ENCODE data around the gene SLC26A11.

SLC26A11 gene

GRCh38 chr17:80284631-80285030 is 64.4 kb downstream of the SLC26A11 start:
- Mint-ChIP-seq H3K27ac (peak overlapping the region; percentile 10 to 84), H3K36me3 (ENCODE audit: insufficient read depth) (peaks cover 67% of the 10 kb centered on the region), H3K4me3 (peak overlapping the region in 1 of 2 donors; percentile 13), H3K27me3 (no peaks in the 10 kb centered on the region), H3K9me3 (no peaks in the 10 kb centered on the region), H3K4me1 (ENCODE audit: low read depth in 2 of 2) (peaks cover 5 to 22% of the 10 kb centered on the region in 2 donors)
- ATAC-seq (replicated peaks) (peak; percentile 31), DNase-seq (no peak)

- DNase-seq (no peak), ATAC-seq (replicated peaks) (no peak)
- Mint-ChIP-seq H3K4me3 (no peak overlapping the region), H3K36me3 (ENCODE audit: insufficient read depth) (peaks cover 67% of the 10 kb centered on the region), H3K27ac (peak overlapping the region; percentile 76 to 84), H3K9me3 (no peaks in the 10 kb centered on the region), H3K27me3 (no peaks in the 10 kb centered on the region), H3K4me1 (ENCODE audit: low read depth in 2 of 2) (peaks cover 4 to 17% of the 10 kb centered on the region in 2 donors)
These were observed 65.2 kb downstream of the SLC26A11 start for GRCh38 chr17:80285237-80285920.

- H3K27me3 Mint-ChIP-seq: no peaks in the 10 kb centered on the region
- H3K36me3 Mint-ChIP-seq (ENCODE audit: insufficient read depth): peaks cover 69% of the 10 kb centered on the region
- H3K27ac Mint-ChIP-seq: peak overlapping the region; percentile 62 to 76
- no peak for DNase-seq
- no peak for ATAC-seq (replicated peaks)
- H3K4me1 Mint-ChIP-seq (ENCODE audit: low read depth in 2 of 2): peaks cover 4 to 16% of the 10 kb centered on the region in 2 donors
- H3K9me3 Mint-ChIP-seq: no peaks in the 10 kb centered on the region
- no peak overlapping the region for H3K4me3 Mint-ChIP-seq
These were observed 66.4 kb downstream of the SLC26A11 start for GRCh38 chr17:80286638-80286960.

DNA sequence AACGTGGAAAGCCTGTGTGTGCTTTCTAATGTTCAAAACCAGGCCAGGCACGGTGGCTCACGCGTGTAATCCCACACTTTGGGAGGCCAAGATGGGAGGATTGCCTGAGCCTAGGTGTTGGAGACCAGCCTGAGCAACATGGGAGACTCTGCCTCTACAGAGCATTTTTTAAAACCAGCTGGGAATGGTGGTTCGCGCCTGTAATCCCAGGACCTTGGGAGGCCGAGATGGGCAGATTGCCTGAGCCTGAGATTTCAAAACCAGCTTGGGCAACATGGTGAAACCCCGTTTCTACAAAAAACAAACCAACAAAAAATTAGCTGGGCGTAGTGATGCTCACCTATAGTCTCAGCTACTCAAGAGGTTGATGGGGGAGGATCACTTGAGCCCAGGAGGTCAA is 66.8 kb downstream of the SLC26A11 start:
- Mint-ChIP-seq H3K4me1 (ENCODE audit: low read depth in 2 of 2) (peaks cover 4 to 18% of the 10 kb centered on the region in 2 donors), H3K4me3 (no peak overlapping the region), H3K27me3 (no peaks in the 10 kb centered on the region), H3K27ac (peak overlapping the region in 1 of 2 donors; percentile 62), H3K9me3 (no peaks in the 10 kb centered on the region), H3K36me3 (ENCODE audit: insufficient read depth) (peaks cover 69% of the 10 kb centered on the region)
- DNase-seq: no peak
- ATAC-seq (replicated peaks): no peak

DNA sequence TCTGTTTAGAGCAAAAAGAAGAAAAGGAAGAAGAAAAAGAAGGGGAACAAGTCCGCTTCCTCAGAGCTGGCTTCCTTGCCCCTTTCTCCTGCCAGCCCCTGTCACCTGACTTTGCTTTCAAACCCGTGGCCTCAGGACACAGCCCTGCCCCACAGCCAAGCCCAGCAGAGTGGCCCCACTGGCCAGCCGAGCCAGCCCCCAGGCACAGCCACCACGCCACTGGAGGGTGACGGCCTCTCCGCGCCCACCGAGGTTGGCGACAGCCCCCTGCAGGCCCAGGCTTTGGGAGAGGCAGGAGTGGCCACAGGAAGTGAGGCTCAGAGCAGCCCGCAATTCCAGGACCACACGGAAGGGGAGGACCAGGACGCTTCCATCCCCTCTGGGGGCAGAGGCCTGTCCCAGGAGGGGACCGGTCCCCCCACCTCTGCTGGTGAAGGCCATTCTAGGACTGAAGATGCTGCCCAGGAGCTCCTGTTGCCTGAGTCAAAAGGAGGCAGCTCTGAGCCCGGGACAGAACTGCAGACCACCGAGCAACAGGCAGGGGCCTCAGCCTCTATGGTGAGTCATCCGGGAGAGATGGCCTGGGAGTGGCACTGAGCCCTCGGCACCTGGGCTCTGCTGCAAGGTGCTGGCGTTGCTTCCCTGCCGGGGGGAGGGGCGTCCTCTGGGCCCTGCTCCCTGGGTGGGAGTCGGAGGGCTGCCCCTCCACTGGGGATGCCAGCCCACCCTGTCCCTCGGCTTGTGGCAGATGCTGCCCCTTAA is 67.8 kb downstream of the SLC26A11 start:
- no peaks in the 10 kb centered on the region for H3K9me3 Mint-ChIP-seq
- no peak overlapping the region for H3K4me3 Mint-ChIP-seq
- H3K36me3 Mint-ChIP-seq (ENCODE audit: insufficient read depth): peaks cover 70% of the 10 kb centered on the region
- H3K27me3 Mint-ChIP-seq: no peaks in the 10 kb centered on the region
- H3K27ac Mint-ChIP-seq: peak overlapping the region in 1 of 2 donors; percentile 75
- H3K4me1 Mint-ChIP-seq (ENCODE audit: low read depth in 2 of 2): peaks cover 4 to 17% of the 10 kb centered on the region in 2 donors
- ATAC-seq (replicated peaks) (no peak), DNase-seq (no peak)

- H3K27ac Mint-ChIP-seq: peak overlapping the region; percentile 60 to 75
These were observed 69.4 kb downstream of the SLC26A11 start for GRCh38 chr17:80289616-80290015.

GRCh38 chr17:80290156-80290555 is 69.9 kb downstream of the SLC26A11 start:
- Mint-ChIP-seq H3K9me3 (no peaks in the 10 kb centered on the region), H3K27me3 (no peaks in the 10 kb centered on the region), H3K4me3 (no peak overlapping the region), H3K4me1 (ENCODE audit: low read depth in 2 of 2) (peaks cover 0 to 14% of the 10 kb centered on the region in 2 donors), H3K36me3 (ENCODE audit: insufficient read depth) (peaks cover 82% of the 10 kb centered on the region), H3K27ac (no peak overlapping the region)
- ATAC-seq (replicated peaks): no peak
- DNase-seq: no peak

More at GRCh38 chr17:80289616-80290015, 69.4 kb downstream of the SLC26A11 start:
- Mint-ChIP-seq H3K4me1 (ENCODE audit: low read depth in 2 of 2) (peaks cover 2 to 14% of the 10 kb centered on the region in 2 donors), H3K4me3 (peak overlapping the region in 1 of 2 donors; percentile 21), H3K36me3 (ENCODE audit: insufficient read depth) (peaks cover 78% of the 10 kb centered on the region), H3K9me3 (no peaks in the 10 kb centered on the region), H3K27me3 (no peaks in the 10 kb centered on the region)
- DNase-seq: no peak
- ATAC-seq (replicated peaks): no peak

- H3K4me3 Mint-ChIP-seq: no peak overlapping the region
- H3K36me3 Mint-ChIP-seq (ENCODE audit: insufficient read depth): peaks cover 90% of the 10 kb centered on the region
- no peak overlapping the region for H3K27ac Mint-ChIP-seq
- no peak for ATAC-seq (replicated peaks)
- peaks cover 0 to 9% of the 10 kb centered on the region in 2 donors for H3K4me1 Mint-ChIP-seq (ENCODE audit: low read depth in 2 of 2)
- no peaks in the 10 kb centered on the region for H3K9me3 Mint-ChIP-seq
- H3K27me3 Mint-ChIP-seq: no peaks in the 10 kb centered on the region
- no peak for DNase-seq
These were observed 71.0 kb downstream of the SLC26A11 start for GRCh38 chr17:80291260-80291659.

GRCh38 chr17:80291691-80292487 is 71.7 kb downstream of the SLC26A11 start:
- H3K4me1 Mint-ChIP-seq (ENCODE audit: low read depth in 2 of 2): peaks cover 0 to 9% of the 10 kb centered on the region in 2 donors
- ATAC-seq (replicated peaks) (no peak), DNase-seq (no peak)
- no peaks in the 10 kb centered on the region for H3K27me3 Mint-ChIP-seq
- H3K4me3 Mint-ChIP-seq: no peak overlapping the region
- H3K36me3 Mint-ChIP-seq (ENCODE audit: insufficient read depth): peaks cover 95% of the 10 kb centered on the region
- no peak overlapping the region for H3K27ac Mint-ChIP-seq
- no peaks in the 10 kb centered on the region for H3K9me3 Mint-ChIP-seq

GRCh38 chr17:80292521-80292971 is 72.3 kb downstream of the SLC26A11 start:
- Mint-ChIP-seq H3K9me3 (no peaks in the 10 kb centered on the region), H3K36me3 (ENCODE audit: insufficient read depth) (peaks cover 95% of the 10 kb centered on the region), H3K27me3 (no peaks in the 10 kb centered on the region), H3K4me3 (no peak overlapping the region), H3K27ac (peak overlapping the region in 1 of 2 donors; percentile 70), H3K4me1 (ENCODE audit: low read depth in 2 of 2) (peaks cover 0 to 9% of the 10 kb centered on the region in 2 donors)
- DNase-seq (no peak), ATAC-seq (replicated peaks) (no peak)

GRCh38 chr17:80294210-80294609 is 74.0 kb downstream of the SLC26A11 start:
- ATAC-seq (replicated peaks): no peak
- peaks cover 100% of the 10 kb centered on the region for H3K36me3 Mint-ChIP-seq (ENCODE audit: insufficient read depth)

GRCh38 chr17:80294653-80295052 is 74.4 kb downstream of the SLC26A11 start:
- no peak overlapping the region for H3K4me3 Mint-ChIP-seq
- ATAC-seq (replicated peaks): no peak
- peaks cover 0 to 8% of the 10 kb centered on the region in 2 donors for H3K4me1 Mint-ChIP-seq (ENCODE audit: low read depth in 2 of 2)
- no peak for DNase-seq
- peaks cover 100% of the 10 kb centered on the region for H3K36me3 Mint-ChIP-seq (ENCODE audit: insufficient read depth)
- H3K9me3 Mint-ChIP-seq: no peaks in the 10 kb centered on the region
- no peaks in the 10 kb centered on the region for H3K27me3 Mint-ChIP-seq
- H3K27ac Mint-ChIP-seq: peak overlapping the region in 1 of 2 donors; percentile 58

More at GRCh38 chr17:80294210-80294609, 74.0 kb downstream of the SLC26A11 start:
- Mint-ChIP-seq H3K4me1 (ENCODE audit: low read depth in 2 of 2) (peaks cover 0 to 9% of the 10 kb centered on the region in 2 donors), H3K9me3 (no peaks in the 10 kb centered on the region), H3K27ac (peak overlapping the region in 1 of 2 donors; percentile 58), H3K4me3 (no peak overlapping the region), H3K27me3 (no peaks in the 10 kb centered on the region)
- no peak for DNase-seq

- Mint-ChIP-seq H3K4me3 (no peak overlapping the region), H3K27me3 (no peaks in the 10 kb centered on the region), H3K36me3 (ENCODE audit: insufficient read depth) (peaks cover 100% of the 10 kb centered on the region), H3K9me3 (no peaks in the 10 kb centered on the region), H3K27ac (peak overlapping the region in 1 of 2 donors; percentile 29), H3K4me1 (ENCODE audit: low read depth in 2 of 2) (peaks cover 0 to 12% of the 10 kb centered on the region in 2 donors)
- DNase-seq: no peak
- no peak for ATAC-seq (replicated peaks)
These were observed 74.9 kb downstream of the SLC26A11 start for GRCh38 chr17:80295146-80295545.
